Measurements from ENCODE around the gene BMPR1B. TPM values are rescaled to one million over a fixed set of nuclear protein-coding genes. Genes with fewer than 3 reads are reported as not detected.

BMPR1B gene
- total and polyA plus RNA-seq, 9 donors: 4.9 to 35.7 (median 13.3) TPM

DNA sequence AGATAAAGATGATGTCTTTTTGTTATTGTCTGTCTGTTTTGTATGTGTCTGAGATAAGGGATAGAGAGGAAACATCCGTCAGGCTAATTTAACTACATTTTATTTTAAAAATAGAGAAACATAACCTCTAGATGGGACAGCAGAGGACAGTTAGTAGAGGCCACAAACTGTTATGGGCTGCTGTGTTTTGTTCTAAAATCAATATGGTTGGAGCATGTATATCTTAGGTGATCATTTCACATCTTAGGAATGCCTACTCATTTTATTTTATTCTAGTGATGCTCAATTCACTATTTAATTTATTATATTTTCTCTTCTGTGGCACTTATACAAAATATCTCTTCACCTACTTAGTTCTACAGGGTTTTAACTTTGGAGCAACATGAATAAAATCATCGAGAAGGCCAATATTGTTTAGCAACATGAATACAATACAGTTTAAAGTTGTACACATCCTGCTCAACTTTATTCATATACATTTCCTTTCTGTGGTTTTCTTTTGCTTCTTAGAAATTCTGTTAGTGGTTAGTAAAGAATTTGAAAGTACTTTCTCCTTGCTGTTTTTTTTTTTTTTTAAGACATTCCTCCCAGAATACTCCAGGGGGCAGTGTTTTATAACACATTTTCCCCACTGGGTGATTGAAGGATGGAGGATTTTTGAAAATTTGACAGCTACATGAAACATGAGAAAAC, 398.1 kb downstream of the BMPR1B start:
- Histone ChIP-seq H3K27ac (no peak overlapping the region), H3K4me3 (no peak overlapping the region), H3K27me3 (no peaks in the 10 kb centered on the region), H3K9me3 (no peaks in the 10 kb centered on the region), H3K36me3 (no peaks in the 10 kb centered on the region), H3K4me1 (ENCODE audit: insufficient read depth) (no peaks in the 10 kb centered on the region)
- intact Hi-C loops (cut with DNase I): no loop called here
- 54 to 80% (median 56%) methylated on average over 2 of the region's 2 CpGs for WGBS, 3 donors
- TF ChIP-seq, protein P1, sequence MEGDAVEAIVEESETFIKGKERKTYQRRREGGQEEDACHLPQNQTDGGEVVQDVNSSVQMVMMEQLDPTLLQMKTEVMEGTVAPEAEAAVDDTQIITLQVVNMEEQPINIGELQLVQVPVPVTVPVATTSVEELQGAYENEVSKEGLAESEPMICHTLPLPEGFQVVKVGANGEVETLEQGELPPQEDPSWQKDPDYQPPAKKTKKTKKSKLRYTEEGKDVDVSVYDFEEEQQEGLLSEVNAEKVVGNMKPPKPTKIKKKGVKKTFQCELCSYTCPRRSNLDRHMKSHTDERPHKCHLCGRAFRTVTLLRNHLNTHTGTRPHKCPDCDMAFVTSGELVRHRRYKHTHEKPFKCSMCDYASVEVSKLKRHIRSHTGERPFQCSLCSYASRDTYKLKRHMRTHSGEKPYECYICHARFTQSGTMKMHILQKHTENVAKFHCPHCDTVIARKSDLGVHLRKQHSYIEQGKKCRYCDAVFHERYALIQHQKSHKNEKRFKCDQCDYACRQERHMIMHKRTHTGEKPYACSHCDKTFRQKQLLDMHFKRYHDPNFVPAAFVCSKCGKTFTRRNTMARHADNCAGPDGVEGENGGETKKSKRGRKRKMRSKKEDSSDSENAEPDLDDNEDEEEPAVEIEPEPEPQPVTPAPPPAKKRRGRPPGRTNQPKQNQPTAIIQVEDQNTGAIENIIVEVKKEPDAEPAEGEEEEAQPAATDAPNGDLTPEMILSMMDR (IDR thresholded peaks at IDR 0.05): peak in 2 of 3 donors; percentile 9 to 41
- TF ChIP-seq EP300 (IDR thresholded peaks at IDR 0.05) (no peak), POLR2A (IDR thresholded peaks at IDR 0.05) (no peak)
- DNase-seq: no peak

DNA sequence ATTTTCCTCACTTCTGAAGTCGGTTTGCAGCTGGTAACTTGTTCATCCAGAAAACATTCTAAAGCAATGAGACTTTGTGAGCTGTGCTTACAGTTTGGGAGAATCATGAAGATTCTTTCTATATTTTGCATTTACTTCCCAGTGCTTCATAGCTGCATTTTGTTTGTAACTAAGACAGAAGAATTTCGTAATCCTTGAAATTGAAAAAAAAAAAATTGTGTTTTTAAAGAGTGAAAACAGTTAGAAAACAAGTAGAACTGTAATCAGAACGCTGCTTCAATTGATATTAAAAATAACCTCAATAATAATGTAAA, 398.7 kb downstream of the BMPR1B start:
- Histone ChIP-seq H3K27ac (no peak overlapping the region), H3K27me3 (no peaks in the 10 kb centered on the region), H3K4me3 (no peak overlapping the region), H3K9me3 (no peaks in the 10 kb centered on the region), H3K36me3 (no peaks in the 10 kb centered on the region), H3K4me1 (ENCODE audit: insufficient read depth) (no peaks in the 10 kb centered on the region)
- 24 to 38% (median 30%) methylated on average over 3 of the region's 3 CpGs for WGBS, 3 donors
- no peak for DNase-seq
- intact Hi-C loops (cut with DNase I): no loop called here
- TF ChIP-seq POLR2A (IDR thresholded peaks at IDR 0.05): no peak
- TF ChIP-seq, protein P1 (IDR thresholded peaks at IDR 0.05): peak in 1 of 3 donors; percentile 2

DNA sequence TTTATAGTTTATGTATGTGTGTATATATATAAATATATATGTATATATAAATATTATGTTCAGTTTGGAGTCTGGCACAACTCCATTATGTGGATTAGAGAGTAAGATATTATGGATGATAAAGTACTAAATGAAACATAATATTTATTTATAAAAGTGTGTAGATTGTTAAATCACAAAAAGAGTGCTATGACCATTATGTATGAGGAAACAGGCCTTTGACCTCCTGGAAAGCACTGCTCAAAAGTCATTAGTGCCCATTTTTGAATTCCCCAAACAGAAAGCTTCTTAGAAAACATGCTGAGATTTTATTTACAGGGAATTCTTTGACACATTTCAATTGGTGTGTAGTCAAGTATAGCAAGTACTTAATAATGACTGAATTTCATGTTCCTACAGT, 399.8 kb downstream of the BMPR1B start:
- DNase-seq: no peak
- TF ChIP-seq EP300 (IDR thresholded peaks at IDR 0.05) (no peak), POLR2A (IDR thresholded peaks at IDR 0.05) (no peak)
- TF ChIP-seq, protein P1 (IDR thresholded peaks at IDR 0.05): no peak
- Histone ChIP-seq H3K4me3 (no peak overlapping the region), H3K27me3 (no peaks in the 10 kb centered on the region), H3K27ac (no peak overlapping the region), H3K9me3 (no peaks in the 10 kb centered on the region), H3K36me3 (no peaks in the 10 kb centered on the region), H3K4me1 (ENCODE audit: insufficient read depth) (no peaks in the 10 kb centered on the region)
- intact Hi-C loops (cut with DNase I): no loop called here

DNA sequence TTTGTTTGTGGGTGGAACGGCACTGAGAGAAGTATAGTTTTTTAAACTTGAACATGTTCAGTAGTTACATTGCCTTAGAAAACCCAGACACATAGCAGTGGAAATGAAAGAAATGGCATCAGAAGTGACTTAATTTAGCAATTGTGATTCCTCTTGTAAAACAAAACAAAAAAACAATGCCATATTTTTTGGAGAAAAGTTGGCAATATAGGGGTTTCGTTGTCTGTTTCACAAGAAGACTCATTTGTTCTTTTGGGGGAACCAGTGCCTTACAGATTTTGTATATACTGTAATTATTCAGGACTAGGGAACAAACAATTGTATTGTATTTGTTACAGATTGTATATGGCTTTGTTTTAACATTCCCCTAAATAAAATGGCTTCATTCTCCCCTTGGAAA, 400.3 kb downstream of the BMPR1B start:
- WGBS, 3 donors: 93 to 96% (median 95%) methylated on average over 2 of the region's 2 CpGs
- Histone ChIP-seq H3K4me1 (ENCODE audit: insufficient read depth) (no peaks in the 10 kb centered on the region), H3K27ac (no peak overlapping the region), H3K9me3 (no peaks in the 10 kb centered on the region), H3K36me3 (no peaks in the 10 kb centered on the region), H3K27me3 (no peaks in the 10 kb centered on the region), H3K4me3 (no peak overlapping the region)
- TF ChIP-seq, protein P1 (IDR thresholded peaks at IDR 0.05): no peak
- no peak for TF ChIP-seq EP300 (IDR thresholded peaks at IDR 0.05)
- intact Hi-C loops (cut with DNase I): no loop called here
- DNase-seq: no peak

Measured in ovary (tissue), 9 donors.